GM10847 (cell line): Measurements from ENCODE around the gene SCML2.

Experiments
- POLR2A ChIP-seq: IDR thresholded peaks from 2 replicates; pipeline ENCODE4 v1.6.1; 2011; ENCODE audit not compliant: insufficient read length; ENCODE audit errors: extremely low read depth

SCML2 gene

DNA sequence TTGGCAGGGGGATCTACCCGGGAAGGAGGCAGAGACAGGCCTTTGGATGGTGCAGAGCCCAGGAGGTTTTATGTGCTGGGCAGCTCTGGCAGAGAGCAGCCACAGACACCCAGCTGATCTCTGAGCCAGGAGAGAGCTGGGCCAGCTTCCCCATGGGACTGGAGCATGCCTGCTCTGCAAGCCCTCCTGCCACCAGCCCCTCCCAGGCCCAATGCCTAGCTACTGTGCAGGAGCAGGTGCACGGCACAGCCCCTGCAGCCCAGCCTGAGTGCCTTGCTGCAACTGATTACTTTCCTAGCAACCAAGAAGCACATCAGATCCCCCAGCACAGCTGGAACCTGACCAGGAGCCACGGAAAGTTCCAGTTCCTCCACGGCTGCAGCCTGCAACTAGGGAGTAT, 76.0 kb downstream of the SCML2 start:
- no peak for TF ChIP-seq POLR2A

GRCh38 chrX:18272222-18272621, 82.3 kb downstream of the SCML2 start:
- TF ChIP-seq POLR2A = no peak

GRCh38 chrX:18271725-18272124, 82.8 kb downstream of the SCML2 start:
- TF ChIP-seq POLR2A = no peak

DNA sequence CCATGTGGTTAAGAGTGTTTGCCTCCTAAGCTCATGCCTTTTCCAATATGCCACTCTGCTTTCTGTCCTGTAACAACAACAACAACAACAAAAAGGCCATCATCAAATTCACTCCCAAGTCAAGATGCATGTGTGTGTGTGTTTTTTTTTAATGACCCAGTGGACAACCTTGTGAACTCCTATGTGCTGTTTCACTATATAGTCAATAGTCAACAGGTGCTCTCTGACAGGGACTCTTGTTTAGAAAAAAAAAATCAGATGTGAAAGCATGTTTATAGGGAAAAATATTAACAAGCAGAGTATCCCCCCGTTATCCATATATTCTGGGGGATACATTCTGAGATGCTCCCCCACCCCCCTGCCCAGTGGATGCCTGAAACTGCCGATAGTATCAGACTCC, 83.2 kb downstream of the SCML2 start:
- TF ChIP-seq POLR2A = no peak

DNA sequence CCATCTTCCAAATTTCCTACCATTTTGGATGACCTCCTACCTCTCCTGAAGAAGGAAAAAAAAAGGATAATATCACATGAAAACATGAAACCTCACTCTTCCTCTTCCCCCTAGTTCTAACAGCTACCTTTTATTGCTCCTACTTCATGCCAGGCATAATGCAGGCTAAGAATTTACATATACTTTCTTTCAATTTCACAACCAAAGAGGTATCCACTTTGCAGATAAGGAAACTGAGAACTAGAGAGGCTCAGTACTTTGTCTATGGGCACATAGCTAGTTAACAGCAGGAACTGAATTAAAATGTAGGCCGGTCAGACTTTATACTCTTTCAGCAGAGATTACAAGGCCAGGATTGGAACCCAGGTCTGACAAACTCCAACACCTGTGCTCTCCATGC, 99.4 kb downstream of the SCML2 start:
- no peak for TF ChIP-seq POLR2A

DNA sequence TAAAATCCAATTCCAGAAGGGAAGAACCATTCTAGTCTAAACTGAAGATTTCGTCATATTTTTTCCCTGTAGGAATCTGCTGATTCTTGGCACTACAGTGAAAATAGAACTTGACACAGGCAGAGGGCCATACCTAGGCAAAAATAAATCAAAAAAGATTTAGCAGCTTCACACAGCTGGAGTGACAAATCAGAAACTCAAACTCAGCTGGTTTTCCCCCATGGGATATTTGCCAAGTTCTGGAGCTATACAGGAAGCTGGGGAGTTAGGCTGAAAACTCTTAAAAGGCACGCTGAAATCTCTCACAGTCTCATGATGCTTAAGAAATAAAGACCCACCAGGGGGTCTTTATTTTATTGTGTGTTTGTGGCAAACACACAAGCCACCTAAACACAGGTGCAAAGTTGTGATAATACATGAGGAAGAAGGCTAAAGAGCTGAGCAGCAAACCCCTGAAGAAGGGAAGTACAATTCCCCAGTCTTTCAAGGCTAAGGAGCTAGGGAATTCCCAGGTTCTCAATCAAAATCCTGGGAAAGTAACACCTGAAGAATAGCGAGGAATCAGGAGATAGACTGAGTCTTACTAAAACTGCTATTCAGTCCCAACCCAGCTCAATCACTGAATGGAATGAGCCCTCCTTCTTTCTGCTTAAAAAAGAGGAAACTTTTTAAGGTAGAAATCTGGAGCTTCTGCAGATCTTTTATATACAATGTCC, 101.7 kb downstream of the SCML2 start:
- no peak for TF ChIP-seq POLR2A

DNA sequence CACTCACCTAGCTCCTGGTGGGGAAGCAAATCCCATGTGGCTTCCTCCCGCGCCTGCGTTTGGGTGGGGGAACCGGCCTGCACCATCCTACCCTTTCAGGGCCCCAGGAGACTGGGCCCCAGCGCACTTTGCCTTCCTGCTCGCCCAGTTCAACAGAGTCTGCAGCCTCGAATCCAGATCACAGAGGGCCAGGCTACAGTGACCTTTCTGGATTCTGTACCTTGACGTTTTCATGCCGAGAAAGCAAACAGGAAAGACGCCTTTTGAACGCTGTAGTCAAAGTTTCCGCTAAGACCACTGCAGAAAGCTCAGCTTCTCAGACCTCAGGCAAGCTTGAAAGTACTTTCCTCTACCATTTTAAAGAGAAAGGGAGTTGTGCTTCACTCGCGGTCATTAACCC, 126.4 kb downstream of the SCML2 start:
- TF ChIP-seq POLR2A = no peak

DNA sequence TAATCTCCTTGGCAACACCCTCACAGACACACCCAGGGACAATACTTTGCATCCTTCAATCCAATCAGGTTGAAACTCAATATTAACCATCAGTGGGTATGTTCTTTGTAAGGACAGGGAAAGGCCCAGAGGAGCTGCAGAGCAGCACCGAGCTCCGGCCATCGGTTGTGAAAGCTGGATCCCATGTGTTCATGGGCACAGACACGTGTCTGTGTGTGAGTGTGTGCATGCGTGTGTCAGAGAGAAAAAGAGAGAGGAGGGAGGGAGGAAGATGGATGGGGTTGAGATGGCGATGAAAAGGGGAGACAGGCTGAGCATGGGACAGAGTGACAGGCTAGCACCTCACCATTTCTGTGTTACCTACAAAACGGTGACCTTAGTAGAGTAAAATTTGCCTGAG, 127.0 kb downstream of the SCML2 start:
- TF ChIP-seq POLR2A = no peak

DNA sequence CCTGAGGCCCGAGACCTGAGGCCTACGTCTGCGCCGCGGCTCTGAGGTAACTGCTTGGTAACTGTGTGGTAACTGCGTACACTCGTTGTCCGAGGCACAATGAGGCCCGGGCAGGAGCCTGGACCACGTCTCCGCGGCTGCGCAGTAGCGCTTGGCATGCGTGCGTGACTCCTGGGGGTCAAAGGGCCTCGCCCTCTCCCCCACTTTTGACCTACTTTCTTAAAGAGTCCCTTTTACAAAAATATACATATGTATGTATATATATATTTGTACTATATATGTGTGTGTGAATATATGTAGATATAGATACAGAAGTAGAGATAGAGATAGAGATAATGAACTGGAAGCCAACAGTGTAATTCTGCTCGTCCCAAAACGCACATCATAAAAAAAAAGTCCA, 133.7 kb downstream of the SCML2 start, which contains the start of gene BEND2:
Gene BEND2, minus strand, starts transcription at position 101 of the 400 bp plus-strand sequence. CDS start 136 bp downstream, outside the sequence.
- no peak for TF ChIP-seq POLR2A

- no peak for TF ChIP-seq POLR2A
Measured at GRCh38 chrX:18210470-18210869, 144.0 kb downstream of the SCML2 start.

DNA sequence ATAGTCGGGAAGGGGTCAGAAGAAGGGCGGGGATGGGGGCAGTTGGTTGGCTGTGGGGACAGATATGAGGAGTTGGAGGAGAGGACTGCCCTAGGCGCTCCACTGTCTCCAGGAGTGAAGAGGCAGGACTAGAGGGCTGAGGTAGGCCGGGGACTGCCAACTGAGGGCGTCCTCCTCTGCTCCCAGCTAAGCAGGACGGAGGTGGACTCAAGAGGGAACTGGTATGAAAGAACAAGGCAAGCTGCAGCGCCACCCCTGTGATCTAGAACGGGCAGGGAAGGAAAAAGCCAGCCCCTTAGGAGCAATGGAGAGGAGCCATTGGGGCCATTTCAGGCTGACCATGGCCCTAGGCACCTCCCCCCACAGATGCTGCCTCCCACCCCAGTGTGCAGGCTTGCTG, 147.8 kb downstream of the SCML2 start:
- TF ChIP-seq POLR2A = no peak

- TF ChIP-seq POLR2A = no peak
Measured at GRCh38 chrX:18203631-18204030, 150.9 kb downstream of the SCML2 start.

DNA sequence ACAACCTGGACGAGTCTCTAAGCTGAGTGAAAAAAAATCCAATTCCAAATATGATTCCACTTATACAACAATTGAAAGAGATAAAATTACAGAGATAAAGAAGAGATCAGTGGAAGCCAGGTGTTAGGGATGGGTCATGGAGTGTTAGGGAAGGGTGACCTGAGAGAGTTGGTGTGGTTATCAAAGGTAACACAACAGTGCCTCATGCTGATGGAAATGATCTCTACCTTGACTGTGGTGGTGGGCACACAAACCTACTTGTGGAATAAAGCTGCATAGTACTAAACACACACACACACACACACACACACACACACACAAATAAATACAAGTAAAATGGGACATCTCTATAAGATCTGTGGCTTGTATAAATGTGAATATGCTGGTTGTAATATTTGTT, 159.8 kb downstream of the SCML2 start:
- no peak for TF ChIP-seq POLR2A
